ENCODE results near the gene ARMC3. TPM values are rescaled to one million over a fixed set of nuclear protein-coding genes. Genes with fewer than 3 reads are reported as not detected.

The ARMC3 gene
- polyA plus RNA-seq, 3 donors: not detected

GRCh38 chr10:22993314-22993713 is 65.5 kb downstream of the ARMC3 start:
- Mint-ChIP-seq H3K27ac (no peak overlapping the region), H3K36me3 (no peaks in the 10 kb centered on the region), H3K4me1 (peaks cover 3% of the 10 kb centered on the region), H3K9me3 (no peaks in the 10 kb centered on the region), H3K27me3 (ENCODE audit: low read depth in 3 of 3) (peaks cover 0 to 18% (median 1%) of the 10 kb centered on the region in 3 donors), H3K4me3 (no peak overlapping the region)
- Histone ChIP-seq H3K79me2 (ENCODE audit: insufficient read depth, low read length) (no peaks in the 10 kb centered on the region), H3K36me3 (replicated peaks in 1 of 2; ENCODE audit: control insufficient read depth in 1 of 2, insufficient read depth in 2 of 2, low read length in 2 of 2) (no peaks in the 10 kb centered on the region), H3K4me3 (replicated peaks in 1 of 3; ENCODE audit: low read depth in 2 of 3, low read length in 3 of 3) (no peak overlapping the region), H3K9me3 (replicated peaks in 1 of 2; ENCODE audit: control insufficient read depth in 1 of 2, insufficient read depth in 1 of 2, low read length in 2 of 2) (no peaks in the 10 kb centered on the region), H3K27ac (ENCODE audit: low read depth in 1 of 2, low read length in 2 of 2) (no peak overlapping the region), H3K4me2 (replicated peaks; ENCODE audit: extremely low read depth, low read length, poor library complexity, severe bottlenecking) (no peak overlapping the region), H3K9ac (ENCODE audit: insufficient read depth, low read length, poor library complexity, severe bottlenecking) (no peak overlapping the region), H4K20me1 (ENCODE audit: insufficient read depth, low read length) (no peaks in the 10 kb centered on the region), H2AFZ (ENCODE audit: insufficient read depth, low read depth, low read length, poor library complexity, severe bottlenecking) (no peak overlapping the region), H3K4me1 (ENCODE audit: control insufficient read depth in 1 of 2, insufficient read depth in 2 of 2, low read length in 2 of 2) (peaks cover 0 to 3% of the 10 kb centered on the region in 2 donors), H3K27me3 (ENCODE audit: control insufficient read depth in 2 of 2, insufficient read depth in 2 of 2, low read length in 2 of 2) (no peaks in the 10 kb centered on the region)
- 100% methylated on average over 1 of the region's 5 CpGs for WGBS (ENCODE audit: insufficient coverage)
- TF ChIP-seq CTCF (IDR thresholded peaks at IDR 0.05): no peak
- intact Hi-C loops (cut with micrococcal nuclease): loop anchor here in 1 of 2 donors (10.0 kb wide), 1 partner anchor 429 kb away; no protein-coding TSS in a partner anchor
- no peak for DNase-seq

DNA sequence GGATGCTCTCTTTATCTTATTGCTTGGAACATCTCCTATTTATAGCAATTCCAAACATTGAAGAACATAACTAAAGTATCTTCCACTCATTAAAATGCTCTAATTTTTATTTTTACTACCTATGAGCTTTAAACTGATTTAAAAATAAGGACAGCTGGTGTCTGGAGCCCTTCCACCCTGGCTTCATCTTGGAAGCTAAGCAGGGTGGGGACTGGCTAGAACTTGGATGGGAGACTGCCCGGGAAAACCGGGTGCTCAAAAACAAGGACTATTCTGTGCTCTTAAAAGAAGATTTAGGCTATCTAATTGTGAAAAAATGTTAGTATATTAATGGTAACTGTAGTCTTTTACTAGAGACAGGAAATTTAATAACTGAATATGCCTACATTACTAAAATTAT is 69.2 kb downstream of the ARMC3 start:
- Histone ChIP-seq H3K27ac (ENCODE audit: low read depth in 1 of 2, low read length in 2 of 2) (no peak overlapping the region), H3K27me3 (ENCODE audit: control insufficient read depth in 2 of 2, insufficient read depth in 2 of 2, low read length in 2 of 2) (no peaks in the 10 kb centered on the region), H4K20me1 (ENCODE audit: insufficient read depth, low read length) (no peaks in the 10 kb centered on the region), H3K4me2 (replicated peaks; ENCODE audit: extremely low read depth, low read length, poor library complexity, severe bottlenecking) (no peak overlapping the region), H3K9ac (ENCODE audit: insufficient read depth, low read length, poor library complexity, severe bottlenecking) (no peak overlapping the region), H3K36me3 (replicated peaks in 1 of 2; ENCODE audit: control insufficient read depth in 1 of 2, insufficient read depth in 2 of 2, low read length in 2 of 2) (no peaks in the 10 kb centered on the region), H3K79me2 (ENCODE audit: insufficient read depth, low read length) (no peaks in the 10 kb centered on the region), H2AFZ (ENCODE audit: insufficient read depth, low read depth, low read length, poor library complexity, severe bottlenecking) (no peak overlapping the region), H3K4me3 (replicated peaks in 1 of 3; ENCODE audit: low read depth in 2 of 3, low read length in 3 of 3) (no peak overlapping the region), H3K9me3 (replicated peaks in 1 of 2; ENCODE audit: control insufficient read depth in 1 of 2, insufficient read depth in 1 of 2, low read length in 2 of 2) (no peaks in the 10 kb centered on the region), H3K4me1 (ENCODE audit: control insufficient read depth in 1 of 2, insufficient read depth in 2 of 2, low read length in 2 of 2) (no peaks in the 10 kb centered on the region)
- DNase-seq: no peak
- WGBS (ENCODE audit: insufficient coverage): 79% methylated on average over 2 of the region's 2 CpGs
- Mint-ChIP-seq H3K4me3 (no peak overlapping the region), H3K27ac (no peak overlapping the region), H3K4me1 (no peaks in the 10 kb centered on the region), H3K36me3 (no peaks in the 10 kb centered on the region), H3K27me3 (ENCODE audit: low read depth in 3 of 3) (peaks cover 3 to 19% (median 4%) of the 10 kb centered on the region in 3 donors), H3K9me3 (no peaks in the 10 kb centered on the region)
- no peak for TF ChIP-seq CTCF (IDR thresholded peaks at IDR 0.05)
- intact Hi-C loops (cut with micrococcal nuclease): loop anchor here in 1 of 2 donors (10.0 kb wide), 1 partner anchor 432 kb away; no protein-coding TSS in a partner anchor
